IPS-18c (cell line): ENCODE measurements around the gene SPOCK1.

Experiments
- H3K4me3 ChIP-seq: 2 replicates; pipeline ENCODE4 v1.7.0; 2013; ENCODE audit warnings: low read depth, mild to moderate bottlenecking, low read length, moderate library complexity; ENCODE audit not compliant: insufficient read depth
- H3K9me3 ChIP-seq: one replicate; pipeline ENCODE4 v1.6.1; 2013; ENCODE audit warnings: mild to moderate bottlenecking, low read length, moderate library complexity; ENCODE audit not compliant: control insufficient read depth, insufficient read depth

The SPOCK1 gene

DNA sequence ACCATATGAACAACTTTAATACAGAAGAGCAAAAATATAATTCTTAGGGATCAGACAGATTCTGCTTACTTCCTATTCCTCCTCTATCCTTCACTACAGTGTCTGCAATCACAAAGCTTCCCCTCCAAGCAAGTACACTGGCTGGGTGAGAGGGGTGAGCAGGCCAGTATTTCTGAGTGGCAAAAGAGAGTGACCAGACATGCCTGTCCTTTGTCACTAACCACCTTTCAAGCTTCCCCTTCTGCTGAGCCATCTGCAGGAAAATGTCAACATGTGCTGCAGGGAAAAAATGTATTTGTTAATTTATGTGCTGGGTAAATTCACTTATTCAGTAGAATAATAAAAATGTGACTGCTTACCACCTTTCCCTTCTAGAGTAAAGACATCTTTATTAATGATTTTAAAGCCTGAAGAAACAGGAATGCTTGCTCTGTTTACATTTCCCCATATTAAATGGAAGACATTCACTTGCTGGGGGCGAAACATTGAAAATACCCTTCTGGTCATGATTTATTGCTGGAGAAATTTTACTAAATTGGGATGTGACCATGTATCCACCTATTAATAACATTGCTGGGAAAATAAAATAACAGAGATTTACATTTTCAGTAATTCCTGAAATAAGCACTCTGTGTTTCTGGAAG, 84.9 kb downstream of the SPOCK1 start:
- Histone ChIP-seq H3K9me3 (no peaks in the 10 kb centered on the region), H3K4me3 (no peak overlapping the region)

DNA sequence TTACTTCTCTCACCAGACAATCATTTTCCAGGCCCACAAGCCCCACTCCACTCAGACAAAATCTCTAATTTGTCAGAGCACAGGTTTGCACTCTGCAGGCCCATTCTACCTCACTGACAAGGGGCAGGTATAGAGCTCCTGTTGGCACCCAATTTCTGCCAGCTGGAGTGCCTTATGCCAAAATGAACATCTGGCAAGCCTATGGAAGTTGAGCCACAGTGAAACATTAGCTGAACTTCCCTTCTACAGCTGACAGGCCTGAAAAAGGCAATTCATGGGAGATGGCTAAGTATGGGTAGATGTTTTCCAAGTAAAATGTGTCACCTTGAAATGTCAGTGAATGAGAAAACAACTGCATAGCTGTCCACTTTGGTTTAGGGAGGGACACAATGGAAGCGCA, 87.0 kb downstream of the SPOCK1 start:
- no peaks in the 10 kb centered on the region for H3K9me3 ChIP-seq

DNA sequence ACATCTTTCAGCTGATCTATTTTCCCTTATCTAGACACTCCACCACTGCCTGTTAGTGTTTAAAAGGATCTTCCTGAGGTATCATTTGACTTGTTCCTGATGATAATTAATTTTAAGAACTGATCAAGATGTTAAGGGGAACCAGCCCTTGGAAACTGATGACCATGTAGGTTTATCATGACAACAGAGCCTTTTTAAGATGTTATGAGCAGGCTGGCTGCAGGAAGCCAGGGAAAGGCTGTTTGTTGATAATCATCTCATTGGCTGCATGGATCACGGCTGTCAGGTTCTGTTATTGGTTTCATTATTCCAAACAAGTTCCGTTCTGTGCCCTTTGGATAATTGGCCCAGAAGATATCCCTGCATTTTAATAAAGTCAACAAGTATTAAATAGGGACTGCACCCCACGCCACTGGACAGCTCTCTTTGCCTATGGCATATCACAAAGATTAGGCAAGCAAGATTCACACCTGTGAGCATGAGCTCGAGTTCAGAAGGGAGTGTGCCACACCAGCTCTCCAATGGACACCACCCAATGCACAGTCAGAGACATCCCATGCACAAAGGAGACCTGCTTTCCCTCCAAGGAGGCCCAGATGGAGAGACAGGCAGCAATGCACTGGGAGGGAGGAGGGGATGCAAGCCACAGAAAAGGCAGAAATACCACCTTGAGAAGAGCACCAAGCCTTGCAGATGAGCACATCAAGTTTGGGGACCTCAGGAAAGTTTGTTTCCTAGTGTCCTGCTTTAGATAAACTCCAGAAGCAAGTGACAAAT, 88.7 kb downstream of the SPOCK1 start:
- H3K9me3 ChIP-seq, result no peaks in the 10 kb centered on the region
- H3K4me3 ChIP-seq, result no peak overlapping the region

More for the DNA sequence above, 87.0 kb downstream of the SPOCK1 start:
- no peak overlapping the region for H3K4me3 ChIP-seq

DNA sequence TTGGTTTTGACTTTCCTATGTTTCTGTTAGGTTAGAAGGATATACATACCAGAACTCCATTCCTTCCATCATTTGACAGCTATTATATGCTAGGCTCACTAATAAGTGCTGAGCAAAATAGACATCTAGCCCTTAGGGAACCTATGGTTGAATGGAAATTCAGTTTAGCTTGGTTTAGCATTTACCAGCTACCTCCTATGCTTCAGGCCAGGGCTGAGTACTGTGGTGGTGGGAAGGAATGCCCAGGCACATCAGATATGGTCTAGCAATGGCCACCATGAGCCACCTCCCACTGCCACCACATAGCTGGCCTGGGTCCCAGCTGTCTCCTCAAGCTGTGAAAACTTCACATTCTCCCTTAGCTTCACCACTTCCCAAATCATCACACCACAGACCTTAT, 89.4 kb downstream of the SPOCK1 start:
- no peaks in the 10 kb centered on the region for H3K9me3 ChIP-seq
- H3K4me3 ChIP-seq, result no peak overlapping the region

DNA sequence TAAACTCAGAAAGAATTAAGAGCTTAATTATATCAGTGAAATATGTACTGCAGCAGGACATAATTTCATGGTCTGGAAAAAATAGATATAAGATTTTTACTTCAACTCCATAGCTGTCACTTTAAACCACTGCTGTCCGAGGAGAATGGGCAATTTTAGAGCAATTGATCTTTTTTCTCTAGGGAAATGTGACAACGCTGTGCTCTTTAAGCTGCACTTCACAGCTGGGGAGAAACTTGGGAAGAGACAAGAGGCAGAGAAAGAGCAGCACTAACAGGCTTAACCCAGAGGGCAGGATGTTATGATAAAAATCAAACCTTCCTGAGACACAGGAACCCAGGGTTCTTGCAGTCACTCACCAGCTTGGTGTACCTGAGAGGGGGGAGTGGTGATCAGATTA, 92.0 kb downstream of the SPOCK1 start:
- Histone ChIP-seq H3K9me3 (no peaks in the 10 kb centered on the region), H3K4me3 (no peak overlapping the region)

DNA sequence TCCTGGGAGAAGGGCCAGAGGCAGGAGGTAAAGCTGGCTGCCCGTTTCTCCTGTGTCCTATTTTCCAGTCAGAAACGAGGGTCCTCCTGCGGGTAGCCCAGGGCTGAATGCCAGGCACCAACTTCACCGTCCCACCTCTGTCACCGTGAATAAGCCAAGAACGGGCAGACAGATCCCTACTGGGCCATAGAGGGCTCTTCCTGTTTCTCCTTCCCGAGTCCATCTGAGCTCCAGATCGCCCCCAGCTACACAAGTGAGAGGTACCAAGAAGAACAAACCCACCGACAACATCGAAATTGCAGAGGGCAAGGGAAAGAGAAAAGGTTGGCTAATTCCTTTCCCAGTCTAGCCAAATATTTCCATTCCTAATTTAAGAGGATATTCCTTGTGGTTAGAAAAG, 93.7 kb downstream of the SPOCK1 start:
- Histone ChIP-seq H3K9me3 (no peaks in the 10 kb centered on the region), H3K4me3 (no peak overlapping the region)

DNA sequence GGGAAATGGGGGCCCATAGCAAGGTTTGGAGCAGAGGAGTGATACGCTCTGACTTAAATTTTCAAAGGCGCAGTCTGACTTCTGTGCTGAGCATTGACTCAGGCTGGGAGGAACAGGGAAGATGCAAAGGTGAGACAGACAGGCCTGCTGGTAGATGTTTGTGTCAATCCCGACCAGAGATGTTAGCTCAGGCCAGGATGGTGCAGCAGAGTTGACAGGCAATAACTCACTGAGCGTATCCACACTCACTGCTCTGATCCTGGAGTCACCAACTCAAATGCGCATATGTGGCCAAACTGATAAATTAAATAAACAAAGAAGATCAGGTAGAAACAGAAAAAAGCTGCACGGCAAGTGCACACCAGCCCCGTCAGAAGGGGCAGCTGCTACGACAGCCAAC, 95.3 kb downstream of the SPOCK1 start:
- no peak overlapping the region for H3K4me3 ChIP-seq
- H3K9me3 ChIP-seq, result no peaks in the 10 kb centered on the region

DNA sequence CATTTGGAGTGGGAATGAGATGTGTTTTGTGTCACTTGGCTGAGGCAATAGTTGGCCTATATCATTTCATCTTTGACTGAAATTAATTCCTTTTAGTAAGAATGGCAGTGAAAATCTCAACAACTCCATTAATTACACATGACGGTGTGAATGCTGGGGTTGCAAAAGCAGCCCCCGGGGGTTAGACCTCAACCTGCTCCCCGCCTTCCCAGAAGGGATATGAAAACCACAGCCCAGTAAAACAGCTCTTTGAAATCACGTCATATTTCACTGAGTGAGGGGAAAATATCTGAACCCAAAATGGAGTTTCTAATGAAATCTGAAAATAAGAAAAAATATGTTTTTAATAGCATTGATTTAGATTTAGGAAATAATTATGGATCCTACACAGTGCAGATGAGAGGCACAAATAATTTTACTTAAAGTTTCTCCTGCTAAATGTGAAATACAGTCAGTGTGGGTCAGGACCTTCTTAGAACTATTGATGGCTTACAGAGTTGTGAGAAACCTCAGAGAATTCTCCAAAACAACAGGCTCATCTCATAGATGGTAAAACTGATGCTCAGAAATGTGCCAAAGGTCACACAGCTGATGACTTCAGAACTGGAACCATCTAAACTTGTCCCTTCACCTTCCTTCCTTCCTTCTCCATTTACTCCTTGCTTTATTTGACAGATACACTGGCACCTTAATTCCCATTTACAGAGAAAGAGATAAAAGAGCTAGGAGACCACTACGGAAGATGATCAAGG, 96.5 kb downstream of the SPOCK1 start:
- Histone ChIP-seq H3K4me3 (no peak overlapping the region), H3K9me3 (no peaks in the 10 kb centered on the region)

DNA sequence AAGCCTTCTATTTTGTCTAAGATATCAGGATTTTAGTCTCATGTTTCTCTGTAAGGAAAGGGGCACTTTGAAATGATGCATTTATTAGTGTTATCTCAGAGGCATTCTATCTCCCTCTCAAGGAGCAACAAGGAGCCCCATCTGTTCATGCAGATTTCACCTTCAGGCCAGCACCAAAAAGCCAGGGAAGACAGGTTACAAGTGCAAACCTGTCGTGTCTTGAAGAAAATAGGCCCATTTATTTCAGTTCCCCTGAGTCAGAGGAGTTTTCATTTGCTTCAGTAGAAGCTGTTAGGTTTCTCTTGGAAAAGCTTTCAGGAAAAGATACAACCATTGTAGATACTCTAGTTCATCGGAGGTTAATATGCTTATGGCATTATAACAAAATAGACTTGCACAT, 97.2 kb downstream of the SPOCK1 start:
- no peaks in the 10 kb centered on the region for H3K9me3 ChIP-seq
- no peak overlapping the region for H3K4me3 ChIP-seq

DNA sequence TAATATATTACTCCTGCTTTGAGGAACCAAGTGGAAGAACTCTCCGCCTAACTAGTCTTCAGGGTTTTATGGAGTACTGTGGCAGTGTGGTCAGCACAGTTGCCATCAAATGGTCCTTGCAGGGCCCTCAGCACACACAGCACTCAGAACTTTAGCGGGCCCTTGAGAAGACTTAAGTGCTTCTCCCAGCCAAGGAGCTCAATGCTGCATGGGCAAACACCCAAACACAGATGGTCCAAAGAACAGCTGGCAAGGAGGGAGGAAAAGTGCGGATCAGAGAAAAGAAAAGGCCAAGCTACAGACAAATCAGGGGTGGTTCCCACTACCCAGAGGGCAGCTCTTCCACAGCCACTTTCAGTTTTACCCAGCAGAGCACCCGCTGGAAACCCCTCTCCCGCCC, 98.6 kb downstream of the SPOCK1 start:
- Histone ChIP-seq H3K9me3 (no peaks in the 10 kb centered on the region), H3K4me3 (no peak overlapping the region)

DNA sequence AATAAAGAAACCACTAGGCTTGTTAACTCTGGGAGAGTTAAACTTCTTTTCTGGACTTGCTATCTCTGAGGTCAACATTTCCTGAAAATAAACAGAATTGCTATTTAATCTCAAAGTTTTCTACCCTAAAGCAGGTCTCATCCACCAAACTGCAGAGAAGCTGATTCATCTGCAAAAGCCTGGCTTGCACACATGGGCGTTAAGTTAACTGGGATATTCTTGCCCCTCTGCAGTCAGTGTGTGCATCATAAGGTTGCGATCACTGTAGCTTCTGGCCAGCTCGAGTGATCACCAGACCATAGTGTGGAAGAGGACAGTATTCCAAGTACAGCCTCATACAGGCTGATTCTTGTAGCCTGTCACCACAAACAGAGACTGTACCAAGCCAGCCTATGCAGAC, 99.2 kb downstream of the SPOCK1 start:
- Histone ChIP-seq H3K4me3 (no peak overlapping the region), H3K9me3 (no peaks in the 10 kb centered on the region)

DNA sequence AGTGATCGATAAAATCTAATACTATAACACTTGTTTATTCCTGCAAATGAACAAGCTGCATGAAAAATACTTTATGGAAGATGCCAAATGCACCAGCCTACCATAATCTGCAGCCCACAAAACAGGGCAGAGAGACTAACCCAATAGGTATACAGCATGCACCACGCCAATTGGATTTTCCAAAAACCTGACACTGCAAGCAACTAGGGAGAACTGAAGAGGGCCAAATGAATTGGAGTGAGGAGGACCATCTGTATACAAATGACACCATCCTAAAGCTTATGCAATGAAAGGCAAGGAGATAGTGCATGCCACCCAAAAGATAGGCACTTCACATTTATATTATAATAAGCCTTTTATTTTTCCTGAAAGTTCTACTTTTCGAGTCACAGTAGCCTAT, 100.4 kb downstream of the SPOCK1 start:
- H3K9me3 ChIP-seq, result no peaks in the 10 kb centered on the region
- no peak overlapping the region for H3K4me3 ChIP-seq

DNA sequence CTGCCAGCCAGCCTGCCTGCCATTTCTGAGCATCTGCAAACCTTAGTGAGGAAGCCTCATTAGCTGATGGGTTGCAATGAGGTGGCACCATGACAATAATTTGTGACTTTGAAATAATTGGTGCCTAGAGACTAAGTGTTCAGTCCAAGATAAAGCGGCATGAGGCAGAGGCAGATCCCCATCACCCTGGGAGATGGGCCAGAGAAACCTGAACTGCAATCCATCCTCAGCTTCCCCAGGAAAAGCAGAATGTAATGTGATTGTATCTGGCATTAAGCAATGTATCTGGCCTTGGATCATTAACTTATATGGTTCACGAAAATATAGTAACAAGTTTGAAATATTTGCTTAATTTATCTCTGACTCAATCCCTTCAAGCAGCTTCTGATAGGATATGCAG, 101.0 kb downstream of the SPOCK1 start:
- Histone ChIP-seq H3K4me3 (no peak overlapping the region), H3K9me3 (no peaks in the 10 kb centered on the region)

DNA sequence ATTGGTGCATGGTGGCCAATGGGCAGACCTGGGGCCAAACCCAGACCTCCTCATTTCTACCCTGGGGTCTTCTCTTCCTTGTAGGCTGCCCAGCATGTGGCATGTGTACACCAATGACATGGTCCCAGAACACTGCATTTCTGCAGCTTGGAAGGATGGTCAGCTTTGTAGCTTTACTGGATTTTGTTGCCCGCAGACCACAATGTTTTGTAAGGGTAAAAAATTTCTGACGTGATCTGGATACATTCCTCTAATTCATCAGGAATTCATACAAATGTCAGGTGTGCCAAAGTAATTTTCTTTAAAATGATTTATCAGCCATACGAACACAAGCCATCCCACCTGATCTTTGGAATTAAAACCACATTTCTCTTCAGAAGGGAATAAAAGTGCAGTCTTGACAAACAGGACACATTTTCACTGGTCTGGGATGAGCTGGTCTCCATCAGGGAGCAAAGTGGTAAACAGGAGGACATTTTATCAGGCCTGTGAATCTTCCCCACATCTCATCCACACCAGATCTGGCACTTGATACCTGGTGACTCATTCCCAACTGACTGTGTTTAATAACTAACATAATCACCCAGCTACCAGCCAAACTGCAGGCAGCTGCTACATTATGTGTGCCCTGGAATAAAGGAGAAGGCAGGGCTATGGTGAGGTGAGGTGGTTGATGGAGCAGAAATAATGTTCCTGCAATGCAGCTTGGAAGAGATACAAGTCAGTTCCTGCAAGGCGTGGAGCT, 103.9 kb downstream of the SPOCK1 start:
- no peaks in the 10 kb centered on the region for H3K9me3 ChIP-seq
- no peak overlapping the region for H3K4me3 ChIP-seq

DNA sequence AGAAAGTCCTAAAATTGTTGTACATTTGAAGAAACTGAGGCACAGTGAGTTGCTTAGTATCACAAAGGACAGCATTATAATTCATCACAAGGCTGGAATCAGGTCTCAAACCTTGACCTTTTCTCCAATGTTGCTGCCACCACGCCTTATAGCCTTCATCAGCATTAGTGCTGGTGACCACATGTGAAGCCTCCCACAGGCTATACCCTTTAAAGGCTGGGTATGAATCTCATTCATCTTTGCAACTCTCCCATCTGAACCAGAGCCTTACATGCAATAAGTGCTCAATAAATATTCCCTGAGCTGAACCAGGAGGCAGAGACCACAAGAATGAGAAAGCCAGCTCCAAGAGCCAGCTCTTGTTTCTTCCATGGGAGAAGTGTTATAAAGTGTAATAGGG, 104.7 kb downstream of the SPOCK1 start:
- H3K4me3 ChIP-seq, result no peak overlapping the region
- no peaks in the 10 kb centered on the region for H3K9me3 ChIP-seq

DNA sequence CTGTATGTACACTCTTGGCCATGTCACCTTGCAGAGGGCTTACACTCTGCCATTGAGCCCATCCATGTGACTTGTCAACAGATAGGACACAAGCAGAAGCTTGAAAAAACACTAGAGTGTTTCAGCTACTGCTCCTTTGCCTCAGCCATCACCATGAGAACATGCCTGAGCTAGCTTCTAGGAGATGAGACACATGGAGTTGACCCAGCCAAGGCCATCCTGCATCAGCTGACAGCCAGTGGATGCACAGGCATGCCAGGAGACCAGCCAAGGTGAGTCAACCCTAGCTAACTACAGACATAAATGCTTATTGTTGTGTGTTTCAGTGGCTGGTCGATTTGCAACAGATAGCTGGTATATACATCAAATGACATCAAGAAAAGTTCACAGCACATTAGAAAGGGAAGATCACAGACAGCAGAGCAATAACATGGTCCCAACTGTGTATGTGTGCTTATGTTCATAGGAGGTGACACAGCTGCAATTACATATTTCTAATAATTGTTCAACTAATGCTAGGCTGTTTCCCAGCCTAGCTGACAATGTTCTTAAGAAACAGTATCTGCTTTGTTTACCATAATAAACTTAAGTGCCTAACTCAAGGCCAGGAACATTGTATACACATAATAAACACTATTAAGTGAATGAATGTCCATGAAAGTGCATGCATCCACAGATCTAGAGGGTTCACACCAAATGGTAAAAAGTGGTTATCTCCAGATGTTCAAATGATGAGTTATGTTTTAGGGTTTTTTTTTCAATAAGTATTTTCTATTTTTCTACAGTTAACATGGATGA, 105.7 kb downstream of the SPOCK1 start:
- no peak overlapping the region for H3K4me3 ChIP-seq
- H3K9me3 ChIP-seq, result no peaks in the 10 kb centered on the region

DNA sequence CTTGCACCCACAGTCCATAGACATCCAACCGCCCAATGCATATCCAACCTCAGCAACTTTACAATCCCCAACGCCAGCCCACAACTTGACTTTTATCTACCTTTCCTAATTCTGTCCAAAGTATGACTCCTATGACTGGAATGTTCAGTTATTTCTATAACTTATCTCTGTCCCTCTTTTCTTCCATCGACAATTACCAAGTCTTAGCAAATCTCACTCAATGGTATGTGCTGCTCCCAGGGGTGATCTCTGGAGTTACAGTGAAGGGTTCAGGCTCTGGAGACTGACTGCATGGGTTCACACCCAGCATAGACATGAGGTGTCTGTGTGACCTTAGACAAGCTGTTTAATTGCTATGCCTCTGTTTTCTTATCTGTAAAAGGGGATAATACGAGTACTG, 106.9 kb downstream of the SPOCK1 start:
- H3K9me3 ChIP-seq, result no peaks in the 10 kb centered on the region

More for the DNA sequence above, 106.9 kb downstream of the SPOCK1 start:
- H3K4me3 ChIP-seq, result no peak overlapping the region
